Measurements from ENCODE around the gene LUZP1.

- TF ChIP-seq POLR2AphosphoS5 (IDR thresholded peaks at IDR 0.05; ENCODE audit: low read depth, low read length) (no peak), TAF1 (IDR thresholded peaks at IDR 0.05; ENCODE audit: borderline replicate concordance, insufficient read depth, low read length) (no peak)
Measured at GRCh38 chr1:23179862-23180261, 11.2 kb upstream of the LUZP1 start.
